GM18498 (cell line): Measurements from ENCODE around the gene NME3.
"Not testable (repeated sequence)": the region's sequence is repeated elsewhere in the genome, so short reads cannot be mapped to it uniquely, and the experiment has no call there.

Source experiments
- ATAC-seq: cut with Tn5 transposase; IDR thresholded peaks from one replicate; pipeline ENCODE4 v1.9.1; 2021; ENCODE audit warnings: mild to moderate bottlenecking, moderate library complexity; ENCODE audit not compliant: unreplicated experiment

NME3 gene

GRCh38 chr16:1771188-1771863, at the start of gene NME3:
TSS of gene NME3 (minus strand) at chr16:1771543. CDS start at chr16:1771534, 9 bp downstream.
- ATAC-seq: peak; percentile 40

- no peak for ATAC-seq
Observed at GRCh38 chr16:1820946-1821290, 49.6 kb upstream of the NME3 start.

GRCh38 chr16:1820096-1820945, 49.0 kb upstream of the NME3 start:
- ATAC-seq: no peak

- no peak for ATAC-seq
Observed at GRCh38 chr16:1819611-1820010, 48.3 kb upstream of the NME3 start.

GRCh38 chr16:1818873-1819525, 47.7 kb upstream of the NME3 start:
- no peak for ATAC-seq

GRCh38 chr16:1818204-1818872, 47.0 kb upstream of the NME3 start:
- no peak for ATAC-seq

- no peak for ATAC-seq
Observed at GRCh38 chr16:1817716-1818115, 46.4 kb upstream of the NME3 start.

GRCh38 chr16:1817276-1817589, 45.9 kb upstream of the NME3 start:
- ATAC-seq: no peak

GRCh38 chr16:1816396-1817275, 45.3 kb upstream of the NME3 start:
- ATAC-seq: no peak

- ATAC-seq: no peak
Observed at GRCh38 chr16:1815461-1815860, 44.1 kb upstream of the NME3 start.

GRCh38 chr16:1812732-1813163, 41.4 kb upstream of the NME3 start:
- no peak for ATAC-seq

- no peak for ATAC-seq
Observed at GRCh38 chr16:1810536-1810935, 39.2 kb upstream of the NME3 start.

- no peak for ATAC-seq
Observed at GRCh38 chr16:1810106-1810505, 38.8 kb upstream of the NME3 start.

GRCh38 chr16:1809281-1809801, 38.0 kb upstream of the NME3 start:
- no peak for ATAC-seq

- ATAC-seq: no peak
Observed at GRCh38 chr16:1808691-1809090, 37.3 kb upstream of the NME3 start.

- no peak for ATAC-seq
Observed at GRCh38 chr16:1807626-1808025, 36.3 kb upstream of the NME3 start.

GRCh38 chr16:1800701-1801100, 29.4 kb upstream of the NME3 start:
- ATAC-seq: no peak

GRCh38 chr16:1799263-1799662, 27.9 kb upstream of the NME3 start:
- ATAC-seq: not testable (repeated sequence)

- no peak for ATAC-seq
Observed at GRCh38 chr16:1794908-1795666, 23.7 kb upstream of the NME3 start.
